ENCODE data around the gene CHST7. TPM values are rescaled to one million over a fixed set of nuclear protein-coding genes. Genes with fewer than 3 reads are reported as not detected.

Gene CHST7
- total RNA-seq, 4 donors from 2014 or later = 15.7 to 80.8 (median 42.9) TPM

DNA sequence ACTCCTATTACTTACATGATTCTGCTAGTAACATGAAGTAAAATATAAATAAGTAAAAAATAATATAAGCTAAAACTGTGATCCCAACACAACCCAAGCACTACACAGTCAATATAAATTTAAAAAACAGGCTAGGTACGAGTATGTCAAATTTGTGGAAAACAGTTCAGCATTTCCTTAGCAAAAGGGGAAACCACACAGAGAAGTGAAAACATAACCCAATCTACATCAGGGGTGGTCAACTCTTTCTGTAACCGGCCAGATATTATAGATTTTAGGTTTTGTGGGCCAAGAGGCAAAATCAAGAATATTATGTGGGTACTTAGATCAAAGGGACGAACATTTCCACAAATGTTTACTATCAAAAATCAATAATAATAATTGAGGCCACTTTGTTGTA lies 70.1 kb downstream of the CHST7 start:
- TF ChIP-seq CTCF (IDR thresholded peaks at IDR 0.05; ENCODE audit: low read depth) = no peak

- TF ChIP-seq CTCF (IDR thresholded peaks at IDR 0.05; ENCODE audit: low read depth) = no peak
Observed at GRCh38 chrX:46645614-46646013, 72.0 kb downstream of the CHST7 start.

DNA sequence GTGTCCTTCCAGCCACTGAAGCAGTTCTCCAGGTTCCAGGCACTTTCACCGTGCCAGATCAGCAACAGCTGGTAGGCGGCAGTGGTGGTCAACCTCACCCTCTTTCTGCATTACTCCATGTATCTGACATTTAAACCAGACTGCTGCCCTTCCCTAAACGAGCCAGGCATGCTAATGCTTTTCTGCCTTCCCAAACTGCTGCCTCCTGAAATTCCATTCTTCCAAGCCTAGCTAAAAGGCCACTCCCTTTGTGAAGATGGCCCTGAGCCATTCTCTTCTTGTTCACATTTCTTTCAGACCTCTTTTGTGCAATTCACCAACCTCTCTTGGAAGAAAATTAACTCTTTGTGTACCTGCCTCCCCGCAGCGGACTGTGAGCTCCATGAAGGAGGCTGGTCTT lies 73.7 kb downstream of the CHST7 start:
- no peak for TF ChIP-seq CTCF (IDR thresholded peaks at IDR 0.05; ENCODE audit: low read depth)

Small RNA genes within 50 kb of the gene (small RNA-seq; reads per million reads assigned to genes)
- gene RF00017 = not detected

Other genes with a start within 250 kb of the CHST7 start
- gene ZNF674, start 28.3 kb upstream of the CHST7 start, total RNA-seq = 1 to 10 TPM in 3 of 4 donors, under 1 TPM in 1; 0.65 to 4.3 (median 3.4) TPM
- gene SLC9A7, start 185.4 kb downstream of the CHST7 start, total RNA-seq = 10 to 100 TPM in 1 of 4 donors, 1 to 10 TPM in 3; 1.5 to 15.5 (median 4.5) TPM